HPDE6-E6E7 (cell line): ENCODE data around the gene ATP8B1.

Source experiments
- DNase-seq: peaks from one replicate; pipeline ENCODE4 v3.0.0; 2011; ENCODE audit warnings: missing footprints; ENCODE audit errors: extremely low spot score

ATP8B1 gene

GRCh38 chr18:57624988-57625387 is 178.1 kb downstream of the ATP8B1 start:
- no peak for DNase-seq

DNA sequence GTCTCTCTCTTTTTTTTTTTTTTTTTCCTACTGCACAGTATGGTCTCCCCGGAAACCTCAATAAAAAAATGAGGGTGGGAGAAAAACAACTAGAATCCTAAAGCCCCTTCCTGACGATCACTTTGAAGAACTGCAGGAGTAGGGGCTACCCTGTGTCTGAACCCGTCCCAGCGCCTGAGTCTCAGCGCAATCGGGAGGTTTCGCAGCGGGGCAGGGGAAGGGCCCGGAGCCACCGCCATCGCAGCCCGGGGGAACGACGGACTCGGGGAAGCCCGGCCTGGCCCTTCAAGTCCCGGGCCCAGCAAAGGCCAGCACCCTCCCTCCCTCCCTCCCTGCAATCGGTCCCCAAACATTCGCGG is 181.9 kb downstream of the ATP8B1 start:
- peak; percentile 34 for DNase-seq

- DNase-seq = no peak
Measured at GRCh38 chr18:57619876-57620275, 183.2 kb downstream of the ATP8B1 start.

DNA sequence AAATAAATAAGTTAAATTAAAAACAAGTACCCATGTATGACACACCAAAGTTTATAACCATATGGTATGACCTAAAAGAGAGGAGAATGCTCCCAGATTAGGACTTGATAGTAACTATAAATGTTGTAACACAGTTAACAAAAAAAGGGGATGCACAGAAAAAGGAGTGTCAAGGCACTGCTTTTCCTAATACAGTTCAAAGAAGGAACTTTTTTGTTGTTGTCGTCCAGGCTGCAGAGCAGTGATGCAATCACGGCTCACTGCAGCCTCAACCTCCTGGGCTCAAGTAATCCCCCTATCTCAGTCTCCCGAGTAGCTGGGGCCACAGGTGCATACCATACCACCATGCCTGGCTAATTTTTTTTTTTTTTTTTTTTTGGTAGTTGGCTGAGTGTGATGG is 184.2 kb downstream of the ATP8B1 start:
- DNase-seq = no peak

GRCh38 chr18:57603871-57604270 is 199.2 kb downstream of the ATP8B1 start:
- no peak for DNase-seq
